ENCODE results near the gene AOC2.
"Not testable (repeated sequence)": the region's sequence is repeated elsewhere in the genome, so short reads cannot be mapped to it uniquely, and the experiment has no call there.

The AOC2 gene

DNA sequence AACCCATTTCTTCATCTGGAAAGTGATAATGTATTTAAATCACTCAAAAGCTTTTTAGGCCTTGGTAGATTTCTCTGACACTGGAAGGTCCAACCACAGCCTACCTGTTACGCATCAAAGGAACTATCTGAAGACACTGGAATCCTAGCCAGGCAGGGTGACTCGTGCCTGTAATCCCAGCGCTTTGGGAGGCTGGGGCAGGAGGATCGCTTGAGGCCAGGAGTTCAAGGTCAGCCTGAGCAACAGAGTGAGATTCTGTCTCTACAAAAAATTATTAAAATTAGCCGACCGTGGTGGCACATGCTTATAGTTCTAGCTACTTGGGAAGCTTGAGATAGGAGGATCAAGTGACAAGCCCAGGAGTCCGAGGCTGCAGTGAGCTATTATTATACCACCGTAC is 37.8 kb downstream of the AOC2 start:
- no peak for DNase-seq

DNA sequence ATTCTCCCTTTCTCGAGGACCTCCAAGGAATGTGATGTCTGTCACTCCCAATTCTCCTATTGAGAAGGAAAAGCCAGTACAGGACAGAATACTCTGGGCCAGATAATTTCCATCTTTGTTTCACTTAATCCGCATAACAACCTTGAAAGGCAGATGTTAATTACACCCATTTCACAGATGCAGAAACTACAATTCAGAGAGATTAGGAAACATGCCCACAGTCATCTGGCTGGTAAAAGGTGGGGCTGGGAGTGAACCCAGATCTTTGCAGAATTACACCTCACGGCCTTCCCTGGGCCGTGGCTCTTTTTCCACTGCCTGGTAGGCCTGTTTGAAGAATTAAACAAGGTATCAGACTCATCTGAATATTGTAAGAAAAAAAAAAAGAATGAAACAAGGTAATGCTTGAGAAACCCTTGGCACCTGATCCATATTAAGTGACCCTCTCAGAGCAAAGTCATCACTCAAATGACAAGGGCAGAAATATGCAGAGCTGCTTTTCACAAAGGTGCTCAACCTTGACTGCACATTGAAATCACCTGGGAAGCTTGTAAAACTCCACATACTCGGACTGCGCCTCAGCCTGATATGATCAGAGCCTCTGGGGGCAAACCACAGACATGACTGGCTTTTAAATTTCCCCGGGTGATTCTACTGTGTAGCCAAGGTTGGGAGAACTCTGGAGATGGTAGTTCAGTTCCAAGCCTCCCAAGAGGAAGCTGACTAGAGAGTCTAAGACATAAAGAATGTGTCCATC is 39.6 kb downstream of the AOC2 start:
- DNase-seq = no peak

DNA sequence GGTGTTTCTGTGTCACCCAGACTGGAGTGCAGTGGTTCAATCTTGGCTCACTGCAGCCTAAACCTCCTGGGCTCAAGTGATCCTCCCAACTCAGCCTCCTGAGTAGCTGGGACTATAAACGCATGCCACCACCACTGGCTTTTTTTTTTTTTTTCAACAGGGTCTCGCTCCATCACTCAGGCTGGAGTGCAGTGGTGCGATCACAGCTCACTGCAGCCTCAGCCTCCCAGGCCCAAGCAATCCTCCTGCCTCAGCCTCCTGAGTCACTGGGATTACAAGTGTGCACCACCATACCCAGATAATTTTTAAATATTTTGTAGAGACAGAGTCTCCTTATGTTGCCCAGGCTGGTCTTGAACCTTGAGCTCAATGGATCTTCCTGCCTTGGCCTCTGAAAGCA is 41.4 kb downstream of the AOC2 start:
- not testable (repeated sequence) for DNase-seq

DNA sequence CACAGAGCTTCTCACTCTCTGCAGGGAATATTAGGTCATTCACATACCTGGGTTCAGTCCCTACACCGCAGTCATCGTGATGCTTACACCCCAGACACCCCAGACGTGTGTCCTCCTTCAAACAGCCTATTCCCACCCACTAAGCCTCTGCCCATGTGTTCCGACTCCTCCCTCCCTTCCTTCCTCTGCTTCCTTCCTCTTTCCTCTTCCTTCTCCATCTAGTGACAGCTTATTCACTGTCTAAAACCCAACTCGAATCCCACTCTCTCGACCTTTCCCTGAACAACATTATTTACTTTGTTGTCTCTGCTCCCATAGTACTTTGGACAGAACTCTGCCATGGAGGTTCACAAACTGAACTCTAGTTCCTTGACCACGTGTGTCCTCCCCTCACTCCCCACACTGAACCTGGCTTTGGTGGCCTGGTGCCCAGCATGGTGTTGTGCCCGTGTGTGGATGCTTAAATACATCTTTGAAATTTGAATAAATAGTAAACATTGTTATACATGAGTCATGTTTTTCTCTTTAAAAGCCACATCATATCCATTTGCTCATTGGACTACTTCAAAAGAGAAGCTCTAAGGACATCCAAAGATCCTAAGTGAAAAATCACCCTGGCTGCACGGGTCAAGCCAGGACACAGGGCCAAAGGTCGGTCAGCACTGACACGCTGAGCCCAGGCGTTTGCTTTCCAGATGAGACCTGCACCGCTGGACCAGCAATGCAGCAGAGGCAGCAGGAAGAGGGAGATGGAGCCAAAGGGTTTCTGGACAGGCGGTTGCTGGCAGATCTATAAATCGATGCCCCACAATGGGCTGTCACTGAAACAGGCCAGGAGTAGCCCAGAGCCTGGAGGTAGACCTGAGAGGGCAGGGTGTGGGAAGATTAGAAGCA is 42.1 kb downstream of the AOC2 start:
- no peak for DNase-seq

DNA sequence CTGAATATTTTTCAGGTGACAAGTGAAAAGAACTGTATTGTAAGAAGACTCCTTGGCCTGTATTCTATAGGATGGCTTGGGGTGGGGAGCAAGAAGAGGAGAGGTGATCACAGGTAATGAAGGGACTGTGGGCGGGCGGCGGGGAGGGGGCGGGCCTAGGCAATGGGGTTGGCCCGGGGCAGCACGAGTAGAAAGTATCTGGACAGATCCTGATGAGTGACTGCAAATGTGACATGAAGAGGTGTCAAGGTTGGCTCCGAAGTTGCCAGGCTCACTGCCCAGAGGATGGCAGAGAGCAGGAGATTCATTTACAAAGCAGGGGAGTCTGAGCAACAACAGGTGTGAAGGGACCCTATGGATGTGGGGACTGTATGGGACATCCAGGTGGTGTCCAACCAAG is 45.4 kb downstream of the AOC2 start:
- DNase-seq = no peak

DNA sequence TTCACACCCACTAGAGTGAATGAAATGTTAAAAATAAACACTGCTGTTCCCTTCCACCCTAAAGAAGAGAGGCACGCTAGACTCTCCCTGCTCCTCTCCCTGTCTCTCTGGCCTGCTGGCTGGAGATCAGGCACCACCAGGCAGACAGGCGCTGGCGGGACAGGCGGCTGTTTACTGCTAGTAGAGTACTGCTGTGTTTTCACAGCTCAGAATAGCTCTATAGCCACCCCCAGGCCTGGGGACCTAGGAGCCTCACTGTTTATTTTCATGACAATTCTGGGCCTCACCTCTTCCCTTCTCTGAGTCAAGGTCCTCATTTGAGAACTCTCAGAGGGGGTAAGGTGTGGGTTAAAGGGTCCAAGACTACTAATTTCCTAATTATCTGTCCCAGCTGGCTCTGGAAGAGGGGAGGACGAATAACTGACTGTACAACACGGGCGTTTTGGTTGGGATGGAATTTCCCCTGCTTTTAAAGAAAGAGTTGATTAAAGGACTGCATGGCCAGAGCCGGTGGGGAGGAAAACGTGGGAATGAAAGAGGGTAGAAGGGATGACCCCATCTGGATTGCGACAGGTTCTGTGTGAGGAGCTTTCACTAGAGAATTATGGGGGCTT is 47.3 kb downstream of the AOC2 start:
- DNase-seq = no peak

DNA sequence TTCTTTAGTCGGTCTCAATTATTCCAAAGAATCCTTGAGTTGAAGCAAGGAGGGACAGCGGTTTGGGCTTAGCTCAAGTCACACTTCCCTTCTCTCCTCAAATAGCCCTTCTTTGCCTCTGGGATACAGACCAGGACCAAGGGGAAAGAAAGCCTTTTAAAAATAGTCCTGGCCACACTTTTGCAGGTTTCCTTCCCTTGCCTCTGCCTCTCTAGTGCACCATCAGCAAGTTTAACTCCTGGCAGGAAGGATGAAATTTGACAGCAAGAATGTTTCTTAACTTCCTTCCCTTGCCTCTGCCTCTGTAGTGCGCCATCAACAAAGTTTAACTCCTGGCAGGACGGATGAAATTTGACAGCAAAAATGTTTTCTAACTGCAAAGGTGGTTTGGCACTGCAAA is 49.0 kb downstream of the AOC2 start:
- no peak for DNase-seq

DNA sequence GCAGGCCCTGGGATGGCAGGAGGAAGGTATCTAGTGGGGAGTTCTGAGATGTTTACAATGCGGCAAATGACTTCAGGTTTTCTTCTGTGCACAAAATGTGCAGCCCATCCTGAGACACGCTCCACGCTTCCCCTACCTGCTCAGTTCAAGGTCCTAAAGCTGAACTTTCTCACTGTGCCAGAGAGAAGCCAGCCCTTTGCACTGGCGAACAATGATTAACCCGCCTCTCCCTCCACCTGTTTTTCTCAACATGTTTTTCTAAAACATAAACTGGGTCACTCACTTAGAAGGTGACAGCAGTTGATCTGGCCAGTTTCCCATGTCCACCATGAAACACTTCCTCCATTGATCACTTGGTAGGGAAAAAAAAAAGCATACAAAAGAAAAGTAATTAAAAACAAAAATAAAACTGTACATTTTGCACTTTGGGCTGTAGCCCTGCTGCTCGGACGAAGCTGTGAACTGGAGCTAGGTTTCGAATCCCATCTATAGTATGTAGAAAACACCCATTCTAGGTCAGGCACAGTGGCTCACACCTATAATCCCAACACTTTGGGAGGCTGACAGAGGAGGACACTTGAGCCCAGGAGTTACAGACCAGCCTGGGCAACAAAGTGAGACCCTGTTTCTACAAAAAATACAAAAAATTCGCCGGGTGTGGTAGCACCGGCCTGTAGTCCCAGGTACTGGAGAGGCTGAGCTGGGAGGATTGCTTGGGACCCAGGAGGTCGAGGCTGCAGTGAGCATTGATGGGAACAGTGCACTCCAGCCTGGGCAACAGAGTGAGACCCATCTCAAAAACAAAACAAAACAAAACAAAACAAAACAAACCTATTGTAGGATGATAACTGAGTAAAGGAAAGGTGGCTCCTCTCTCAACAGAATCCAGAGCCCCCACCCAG is 50.2 kb downstream of the AOC2 start:
- no peak for DNase-seq

DNA sequence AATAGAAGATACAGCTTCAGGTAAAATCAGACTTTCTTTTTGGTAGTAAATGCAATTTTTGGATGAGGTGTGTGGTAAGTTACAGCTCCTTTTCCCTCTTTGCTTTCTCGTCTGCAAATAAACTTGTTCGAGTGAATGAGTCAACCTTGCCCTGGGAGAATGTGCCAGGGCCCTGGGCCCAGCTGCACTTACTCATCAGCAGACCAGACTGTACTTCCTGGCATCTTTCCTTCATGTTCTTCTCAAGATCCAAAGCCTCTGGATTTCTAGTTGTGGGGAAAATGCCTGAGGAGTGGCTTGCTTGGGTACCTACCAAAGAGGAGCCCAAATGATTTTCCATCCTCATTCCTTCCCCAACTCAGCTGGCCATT is 50.8 kb downstream of the AOC2 start:
- DNase-seq = no peak

DNA sequence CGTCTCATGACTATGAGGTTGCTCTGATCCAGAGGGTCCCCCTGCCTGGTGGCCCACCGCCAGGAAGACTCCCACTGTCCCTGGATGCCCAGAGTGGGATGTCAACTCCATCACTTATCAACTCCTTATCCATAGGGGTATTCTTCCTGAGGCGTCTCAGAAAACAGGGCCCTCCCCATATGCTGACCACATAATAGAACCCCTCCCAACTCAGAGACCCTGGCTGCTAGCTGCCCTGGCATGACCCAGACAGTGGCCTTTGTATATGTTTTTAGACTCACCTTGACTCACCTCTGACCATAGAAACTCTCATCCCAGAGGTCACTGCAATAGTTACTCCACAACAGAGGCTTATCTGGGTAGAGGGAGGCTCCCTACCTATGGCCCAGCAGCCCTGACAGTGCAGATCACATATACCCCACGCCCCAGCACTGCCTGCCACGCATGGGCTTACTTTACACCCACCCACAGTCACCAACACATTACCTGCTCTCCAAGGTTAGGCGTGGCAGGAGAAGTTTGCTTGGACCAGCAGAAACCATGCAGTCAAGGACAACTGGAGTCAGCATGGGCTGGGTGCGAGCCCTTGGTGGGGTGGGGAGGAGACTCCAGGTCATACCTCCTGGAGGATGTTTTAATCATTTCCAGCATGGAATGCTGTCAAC is 53.9 kb downstream of the AOC2 start:
- no peak for DNase-seq

DNA sequence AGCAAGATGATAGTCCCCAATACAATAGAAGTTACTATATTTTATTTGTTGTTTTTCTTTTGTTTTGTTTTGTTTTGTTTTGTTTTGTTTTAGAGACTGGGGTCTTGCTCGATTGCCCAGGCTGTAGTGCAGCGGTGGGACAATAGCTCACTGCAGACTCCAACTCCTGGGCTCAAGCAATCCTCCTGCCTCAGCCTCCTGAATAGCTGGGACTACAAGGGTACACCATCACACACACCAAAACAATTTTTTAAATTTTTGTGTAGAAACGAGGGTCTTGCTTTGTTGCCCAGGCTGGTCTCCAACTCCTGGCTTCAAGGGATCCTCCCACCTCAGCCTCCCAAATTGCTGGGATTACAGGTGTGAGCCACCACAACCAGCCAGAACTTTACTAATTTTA is 55.6 kb downstream of the AOC2 start:
- DNase-seq = not testable (repeated sequence)

Data from stimulated activated naive CD4-positive, alpha-beta T cell treated with Interleukin-2 at 50 U/mL for 16 hours (primary cell).